NCI-H2029 treated with DMSO at 0.1 percent for 48 hours (cell line): ENCODE measurements around the gene EDEM1.
A peak's percentile ranks its signal among the peaks of the same experiment; 100 is the strongest.
"Not testable (repeated sequence)": the region's sequence is repeated elsewhere in the genome, so short reads cannot be mapped to it uniquely, and the experiment has no call there.

Experiments used
- DNase-seq: peaks from one replicate; lab custom pipeline; 2025; lab: John Stamatoyannopoulos, UW

Gene EDEM1

DNA sequence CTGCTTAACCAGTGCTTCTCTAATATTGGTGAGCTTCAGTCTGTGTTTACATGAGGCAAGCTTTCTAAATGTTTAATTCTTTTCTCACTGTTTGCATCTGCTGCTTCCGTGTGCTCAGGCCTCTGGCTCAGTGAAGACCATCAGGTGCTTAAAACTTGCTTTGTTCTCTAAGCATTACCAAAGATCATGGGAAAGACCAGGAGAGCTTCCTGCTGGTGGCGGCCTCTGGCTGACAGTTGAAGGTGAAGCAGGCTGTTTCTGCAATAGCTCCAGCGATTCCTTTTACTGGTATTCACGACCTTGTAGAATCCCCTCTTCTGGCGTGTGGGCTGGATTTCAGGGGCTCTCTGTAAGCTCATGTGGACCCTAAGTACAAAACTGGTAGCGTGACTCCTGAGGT, 45.1 kb downstream of the EDEM1 start:
- DNase-seq = no peak

DNA sequence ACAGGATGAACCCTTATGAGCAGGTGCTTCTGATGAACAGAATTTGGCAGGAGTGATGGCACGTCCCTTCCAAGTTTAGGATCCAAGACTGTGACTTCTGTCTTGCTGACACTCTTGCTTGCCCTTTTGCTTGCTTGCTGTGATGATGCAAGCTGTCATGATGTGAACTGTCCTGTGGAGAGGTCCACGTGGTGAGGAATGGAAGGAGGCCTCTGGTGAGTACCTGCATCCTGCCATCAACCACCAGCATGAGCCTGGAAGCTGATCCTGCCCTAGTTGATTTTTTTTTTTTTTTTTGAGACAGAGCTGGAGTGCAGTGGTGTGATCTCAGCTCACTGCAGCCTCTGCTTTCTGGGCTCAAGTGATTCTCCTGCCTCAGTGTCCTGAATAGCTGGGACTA, 45.5 kb downstream of the EDEM1 start:
- no peak for DNase-seq

DNA sequence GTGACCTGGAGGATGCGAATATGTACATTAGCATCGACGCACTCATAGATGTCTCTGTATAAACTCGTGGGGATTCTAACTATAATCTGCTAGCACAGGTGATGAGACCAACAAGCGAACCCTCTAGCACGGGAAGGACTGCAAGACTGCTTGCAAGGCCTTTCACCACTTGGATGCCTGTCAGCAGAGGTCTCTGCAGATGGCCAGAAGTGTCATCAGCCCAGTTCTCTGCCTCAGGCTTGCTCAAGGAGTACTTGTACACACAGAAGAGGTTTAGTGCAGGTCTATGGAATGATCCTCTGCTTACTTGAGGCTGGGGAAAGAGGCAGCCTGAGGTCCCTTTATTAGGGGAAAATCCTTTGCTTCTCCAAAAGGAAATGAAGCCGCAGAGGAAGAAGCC, 48.1 kb downstream of the EDEM1 start:
- no peak for DNase-seq

DNA sequence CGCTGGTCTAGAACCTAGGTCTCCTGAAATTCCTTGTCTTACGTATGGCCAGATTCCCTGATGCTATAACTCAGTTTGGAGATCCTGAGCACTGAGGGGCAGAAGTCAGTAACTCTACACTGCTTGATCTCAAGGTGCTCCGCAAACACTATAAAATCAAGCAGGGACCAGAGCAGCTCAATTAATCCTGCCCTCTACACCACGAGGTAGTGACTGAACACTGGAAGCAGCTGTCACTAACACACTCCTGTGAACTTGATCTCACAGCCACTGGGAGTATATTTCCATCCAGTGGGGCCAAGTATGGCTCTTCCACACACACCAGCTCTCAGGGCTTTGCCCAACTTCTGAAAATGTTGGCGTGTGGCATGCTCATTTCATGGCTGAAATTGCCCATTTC, 51.0 kb downstream of the EDEM1 start:
- DNase-seq = no peak

DNA sequence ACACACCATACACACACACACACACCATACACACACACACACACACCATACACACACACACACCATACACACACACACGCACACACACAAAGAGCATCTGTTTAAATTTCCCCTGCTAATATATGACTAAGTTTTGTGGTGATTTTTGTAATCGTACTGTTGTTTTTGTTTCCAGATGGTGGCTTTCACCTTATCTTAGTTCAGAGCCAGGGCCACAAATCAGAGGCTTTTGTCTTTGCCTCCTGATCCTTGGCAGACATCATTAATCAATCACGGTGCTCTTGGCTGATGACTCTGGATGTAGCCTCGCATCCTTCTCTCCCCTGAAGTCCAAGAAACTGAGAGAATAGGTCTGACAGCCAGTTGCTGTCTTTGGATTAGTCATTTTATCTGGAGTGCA, 52.1 kb downstream of the EDEM1 start:
- no peak for DNase-seq

DNA sequence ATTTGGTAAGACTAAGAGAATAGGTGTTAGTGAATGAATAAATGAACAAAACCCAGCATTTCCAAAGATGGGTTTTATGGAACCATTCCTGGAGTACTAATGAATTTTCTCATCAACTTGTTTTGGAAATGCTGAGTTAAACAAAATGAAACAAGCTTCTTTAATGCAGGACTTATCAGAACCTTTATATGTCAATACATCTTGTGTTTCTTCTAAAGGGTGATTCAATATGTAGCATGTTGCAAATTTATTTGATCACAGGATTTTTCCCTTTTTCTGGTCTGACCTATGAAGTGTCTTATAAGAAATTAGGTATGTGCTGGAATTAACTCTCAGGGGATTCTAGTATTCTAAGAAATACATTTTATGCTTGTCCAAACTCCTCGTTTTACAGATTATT, 53.2 kb downstream of the EDEM1 start:
- DNase-seq = no peak

DNA sequence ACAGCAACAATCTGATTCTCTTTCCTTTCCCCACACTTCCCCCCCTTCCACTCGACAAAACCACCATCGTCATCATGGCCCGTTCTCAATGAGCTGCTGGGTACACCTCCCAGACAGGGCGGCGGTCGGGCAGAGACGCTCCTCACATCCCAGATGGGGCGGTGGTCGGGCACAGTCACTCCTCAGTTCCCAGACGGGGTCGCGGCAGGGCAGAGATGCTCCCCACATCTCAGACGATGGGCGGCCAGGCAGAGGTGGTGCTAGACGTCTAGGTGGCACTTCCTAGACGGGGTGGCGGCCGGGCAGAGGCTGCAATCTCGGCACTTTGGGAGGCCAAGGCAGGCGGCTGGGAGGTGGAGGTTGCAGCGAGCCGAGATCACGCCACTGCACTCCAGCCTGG, 55.3 kb downstream of the EDEM1 start:
- DNase-seq = not testable (repeated sequence)

DNA sequence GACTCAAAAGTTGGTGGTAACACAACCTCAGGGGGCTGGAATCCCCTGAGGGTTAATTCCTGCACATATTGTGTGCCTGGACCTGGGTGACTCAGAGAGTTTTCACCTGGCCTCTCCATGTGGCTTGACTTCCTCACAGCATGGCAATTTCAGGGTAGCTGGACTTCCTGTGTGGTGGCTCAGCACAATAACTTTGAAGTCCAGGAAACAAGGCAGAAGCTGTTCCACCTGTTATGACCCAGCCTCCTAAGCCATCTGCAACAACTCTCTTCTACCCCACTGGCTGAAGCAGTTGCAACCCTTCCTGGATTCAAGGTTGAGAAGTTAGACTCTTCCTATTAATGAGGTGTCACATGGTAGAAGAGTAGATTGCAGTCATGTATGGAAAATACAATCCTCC, 58.4 kb downstream of the EDEM1 start:
- DNase-seq = no peak

DNA sequence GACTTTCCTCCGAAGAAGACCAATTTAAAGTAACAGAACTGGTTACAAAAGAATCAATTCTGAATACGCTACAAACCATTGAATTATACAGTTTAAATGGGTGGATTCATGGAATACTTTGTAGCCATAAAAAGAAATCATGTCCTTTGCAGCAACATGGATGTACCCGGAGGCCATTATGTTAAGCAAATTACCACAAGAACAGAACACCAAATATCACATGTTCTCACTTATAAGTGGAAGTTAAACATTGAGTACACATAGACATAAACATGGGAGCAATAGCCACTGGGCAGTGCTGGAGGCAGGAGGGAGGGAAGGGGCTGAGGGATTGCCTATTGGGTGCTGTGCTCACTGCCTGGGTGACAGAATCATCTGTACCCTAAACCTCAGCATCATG, 61.3 kb downstream of the EDEM1 start:
- no peak for DNase-seq

DNA sequence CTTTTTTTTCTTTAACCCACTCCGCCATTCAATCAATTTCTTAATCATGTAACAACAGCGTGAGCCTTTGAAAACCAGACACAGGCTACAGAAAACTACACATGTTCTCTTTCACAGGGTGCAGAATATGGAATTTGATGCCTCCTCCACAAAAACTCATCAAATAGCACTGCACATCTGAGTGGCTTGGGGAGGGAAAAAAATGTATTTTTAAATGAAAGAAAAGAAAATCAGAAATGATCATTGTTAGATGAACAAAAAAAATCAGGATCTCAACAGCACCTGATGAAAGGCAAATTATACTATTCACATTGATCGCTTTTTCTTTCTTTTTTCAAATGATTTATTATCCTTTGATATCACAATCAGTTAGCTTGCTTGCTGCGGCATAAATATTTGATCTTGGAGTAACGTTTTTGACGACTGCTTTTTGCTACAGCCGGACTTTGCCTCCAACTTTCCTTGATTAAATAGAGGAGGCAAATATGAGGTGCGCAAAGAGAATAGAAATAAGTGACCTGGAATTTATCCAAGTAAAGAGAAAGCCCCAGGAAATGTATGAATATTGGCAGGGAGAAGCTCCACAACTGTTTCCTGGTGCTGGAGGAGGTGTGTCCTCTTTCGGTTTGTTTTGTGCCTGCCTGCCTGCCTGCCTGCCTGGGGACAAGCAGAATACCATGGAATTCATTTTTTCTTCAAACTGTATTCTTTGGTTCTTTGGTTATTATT, 63.1 kb downstream of the EDEM1 start:
- DNase-seq = peak; percentile 85

DNA sequence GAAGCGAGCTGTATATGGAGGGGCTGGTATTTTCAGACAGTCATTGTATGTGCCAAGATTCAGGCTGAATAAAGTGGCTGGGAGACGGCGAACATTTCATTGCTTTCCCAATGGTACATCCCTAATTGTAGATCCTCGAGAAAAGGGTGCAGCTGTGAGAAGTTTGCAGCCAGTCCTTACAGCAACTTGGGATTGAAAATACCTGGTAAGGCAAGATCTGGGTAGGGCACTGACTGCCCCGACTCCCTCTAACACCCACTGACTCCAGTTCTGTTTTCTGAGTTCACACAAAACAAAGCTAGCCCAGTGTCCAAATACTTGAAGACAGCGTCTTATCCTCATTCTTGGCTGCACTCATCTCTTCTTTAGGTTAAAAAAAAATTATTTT, 63.7 kb downstream of the EDEM1 start:
- DNase-seq = no peak

DNA sequence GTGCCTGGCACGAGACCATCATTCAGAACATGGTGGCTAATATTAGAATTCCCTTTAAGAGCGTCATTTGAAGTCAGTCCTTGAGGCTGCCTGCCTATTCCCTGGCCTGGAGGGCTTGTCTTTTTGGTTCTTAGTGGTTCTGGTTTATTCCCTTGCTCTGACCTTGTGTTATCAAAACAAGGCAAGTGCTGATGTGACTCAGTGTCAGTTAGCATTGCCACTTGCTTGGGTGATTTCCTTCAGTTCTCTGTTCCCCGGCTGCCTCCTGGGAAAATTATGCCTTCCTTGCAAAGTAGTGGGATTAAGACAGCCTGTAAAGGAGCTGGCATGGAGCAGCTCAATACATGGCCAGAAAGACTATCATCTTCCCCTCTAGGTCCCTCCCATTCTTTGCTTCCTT, 64.6 kb downstream of the EDEM1 start:
- no peak for DNase-seq

DNA sequence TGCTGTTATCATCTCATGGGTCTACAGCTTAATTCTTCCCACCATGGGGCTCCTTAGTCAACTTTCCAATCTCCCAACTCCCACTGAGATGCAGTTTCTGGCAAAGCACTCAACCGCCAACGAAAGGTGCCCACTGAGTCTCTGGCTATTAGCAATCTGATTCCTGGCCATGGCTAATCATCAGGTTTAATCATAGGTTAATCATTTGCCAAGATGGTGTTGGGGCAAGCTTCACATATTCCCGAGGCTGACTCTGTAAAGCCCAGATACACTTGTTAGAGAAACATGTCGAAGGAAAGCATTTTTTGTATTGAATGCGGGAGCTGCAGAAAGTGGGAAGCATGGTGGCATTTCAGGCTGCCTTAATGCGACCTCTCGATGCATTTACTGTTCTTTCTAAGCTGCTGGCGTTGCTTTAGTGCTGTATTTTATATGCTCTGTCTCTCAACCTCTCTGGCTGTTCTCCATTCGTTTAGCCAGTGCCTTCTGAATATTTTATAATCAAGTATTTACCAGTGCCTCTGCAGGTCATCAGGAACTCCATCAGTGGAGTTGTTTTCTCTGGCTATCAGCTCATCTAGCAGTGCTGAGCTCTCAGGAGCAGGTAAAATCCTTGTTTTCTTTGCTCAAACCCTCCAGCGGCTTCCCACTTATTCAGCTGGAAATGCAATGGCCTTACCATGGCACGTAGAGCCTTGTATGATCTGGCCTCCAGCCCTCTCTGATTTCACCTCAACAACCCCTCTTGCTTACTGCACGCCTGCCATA, 67.0 kb downstream of the EDEM1 start:
- DNase-seq = no peak

DNA sequence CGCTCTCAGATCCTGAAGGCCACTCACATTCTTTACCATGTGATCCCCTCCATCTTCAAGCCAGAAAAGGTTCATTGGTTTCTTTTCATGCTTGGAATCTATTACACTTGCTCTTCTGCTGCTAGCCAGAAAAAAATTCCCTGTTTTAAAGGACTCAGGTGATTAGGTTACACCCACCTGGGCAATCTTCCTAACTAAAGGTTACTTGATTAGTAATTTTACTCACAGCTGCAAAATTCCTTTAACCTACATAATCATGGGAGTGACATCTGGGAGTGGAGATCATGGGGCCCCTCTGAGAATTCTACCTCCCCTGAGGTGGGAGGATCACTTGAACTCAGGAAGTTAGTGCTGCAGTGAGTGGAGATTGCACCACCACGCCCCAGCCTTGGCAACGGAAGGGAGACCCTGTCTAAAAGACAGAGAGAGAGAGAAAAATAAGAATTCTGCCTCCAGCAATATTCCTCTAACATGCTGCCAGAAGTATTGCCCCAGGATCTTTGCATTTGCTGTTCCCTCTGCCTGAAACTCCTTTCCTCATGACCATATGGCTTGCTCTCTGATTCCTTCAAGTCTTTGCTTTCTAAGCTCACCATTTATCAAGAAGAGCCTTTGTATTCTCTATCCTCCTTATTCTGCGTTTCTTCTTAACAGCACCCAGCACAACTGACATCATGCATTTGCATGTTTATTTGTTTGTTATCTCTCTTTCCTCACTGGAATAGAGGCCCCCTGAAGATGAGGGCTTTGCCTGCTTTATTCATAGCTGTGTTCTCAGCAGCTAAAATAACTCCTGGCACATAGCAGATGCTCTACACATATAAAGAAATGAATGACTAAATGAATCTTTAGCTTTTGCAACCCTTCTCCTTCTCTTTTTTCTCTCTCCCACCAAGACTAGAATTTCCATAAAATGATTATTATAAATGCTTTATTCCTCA, 68.2 kb downstream of the EDEM1 start:
- no peak for DNase-seq

DNA sequence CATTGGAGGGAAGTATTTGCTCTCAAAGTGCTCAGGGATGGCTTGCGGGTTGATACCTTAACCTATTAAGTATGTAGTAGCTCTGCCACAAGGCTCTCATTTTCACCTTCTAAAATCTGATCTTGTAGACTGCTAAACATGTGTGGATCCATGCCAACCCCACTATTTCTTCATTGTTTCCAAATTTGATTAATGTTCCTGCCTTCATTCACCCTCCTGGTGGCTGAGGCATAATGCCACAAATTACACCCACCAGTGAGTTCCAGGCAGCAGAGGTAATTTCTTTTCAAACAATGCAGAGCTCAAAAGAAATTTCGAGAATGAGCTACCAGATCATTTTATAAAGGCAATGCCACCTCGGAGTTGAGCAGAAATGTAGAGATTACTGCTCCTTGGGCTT, 71.0 kb downstream of the EDEM1 start:
- DNase-seq = no peak

DNA sequence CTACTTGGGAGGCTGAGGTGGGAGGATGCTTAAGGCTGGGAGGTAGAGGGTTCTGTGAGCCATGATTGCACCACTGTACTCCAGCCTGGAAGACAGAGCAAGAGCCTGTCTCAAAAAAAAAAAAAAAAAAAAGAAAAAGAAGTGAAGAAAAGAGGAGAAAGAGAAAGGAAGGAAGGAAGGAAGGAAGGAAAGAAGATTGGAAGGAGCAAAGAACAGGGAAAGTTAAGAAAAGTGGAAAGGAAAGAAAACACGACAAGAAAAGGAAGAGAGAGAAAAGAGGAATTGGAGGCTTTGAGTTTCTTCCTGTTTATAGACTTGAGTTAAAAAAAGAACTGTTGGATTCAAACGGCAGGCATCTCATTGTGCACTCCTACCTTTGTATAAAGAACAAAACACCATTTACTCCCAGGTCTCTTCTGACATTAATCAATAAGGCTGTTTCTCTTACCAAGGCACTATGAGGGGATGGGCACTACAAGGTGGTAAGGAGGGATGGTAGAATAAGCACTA, 73.5 kb downstream of the EDEM1 start:
- no peak for DNase-seq

DNA sequence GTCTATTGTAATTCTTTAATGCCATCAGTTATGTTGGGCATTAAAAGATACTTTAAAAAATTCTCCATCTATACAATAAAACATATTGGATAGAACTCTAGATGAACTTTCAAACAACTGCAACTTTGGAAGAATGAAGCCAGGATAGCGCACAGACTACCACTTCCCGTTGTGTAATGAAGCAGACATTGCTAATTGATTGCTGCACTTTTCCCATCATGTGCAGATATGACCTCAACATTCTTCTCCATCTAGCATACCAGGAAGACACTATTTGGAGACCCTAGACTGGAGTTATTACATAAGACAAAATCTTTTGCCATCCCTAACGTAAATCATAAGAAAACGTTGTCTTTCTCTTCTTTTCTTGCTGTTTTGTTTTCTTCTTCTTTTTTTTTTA, 75.0 kb downstream of the EDEM1 start:
- DNase-seq = no peak

DNA sequence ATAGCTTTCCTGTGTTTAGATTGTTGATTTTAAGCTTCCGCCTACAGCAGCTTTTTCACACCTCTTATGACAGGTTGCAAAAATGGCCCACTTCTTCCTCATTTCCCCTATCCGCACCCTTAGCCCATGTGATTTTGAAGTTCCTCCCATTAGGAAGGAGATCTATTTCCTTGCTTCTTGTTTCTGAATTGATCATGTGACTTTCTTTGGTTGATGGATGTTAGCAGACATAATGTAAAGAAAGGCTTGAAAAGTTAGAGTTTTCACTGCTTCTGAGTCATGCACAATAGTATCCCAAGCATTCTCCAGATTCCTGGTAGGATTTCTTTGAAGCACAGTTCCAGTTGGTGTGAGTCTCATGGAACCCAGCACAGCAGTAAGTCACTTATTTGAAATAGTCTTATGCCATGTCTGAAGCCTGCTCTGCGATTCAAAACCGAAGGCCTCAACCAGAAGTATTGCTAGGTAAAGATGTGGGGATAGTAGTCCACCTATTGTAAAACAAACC, 76.6 kb downstream of the EDEM1 start:
- no peak for DNase-seq

DNA sequence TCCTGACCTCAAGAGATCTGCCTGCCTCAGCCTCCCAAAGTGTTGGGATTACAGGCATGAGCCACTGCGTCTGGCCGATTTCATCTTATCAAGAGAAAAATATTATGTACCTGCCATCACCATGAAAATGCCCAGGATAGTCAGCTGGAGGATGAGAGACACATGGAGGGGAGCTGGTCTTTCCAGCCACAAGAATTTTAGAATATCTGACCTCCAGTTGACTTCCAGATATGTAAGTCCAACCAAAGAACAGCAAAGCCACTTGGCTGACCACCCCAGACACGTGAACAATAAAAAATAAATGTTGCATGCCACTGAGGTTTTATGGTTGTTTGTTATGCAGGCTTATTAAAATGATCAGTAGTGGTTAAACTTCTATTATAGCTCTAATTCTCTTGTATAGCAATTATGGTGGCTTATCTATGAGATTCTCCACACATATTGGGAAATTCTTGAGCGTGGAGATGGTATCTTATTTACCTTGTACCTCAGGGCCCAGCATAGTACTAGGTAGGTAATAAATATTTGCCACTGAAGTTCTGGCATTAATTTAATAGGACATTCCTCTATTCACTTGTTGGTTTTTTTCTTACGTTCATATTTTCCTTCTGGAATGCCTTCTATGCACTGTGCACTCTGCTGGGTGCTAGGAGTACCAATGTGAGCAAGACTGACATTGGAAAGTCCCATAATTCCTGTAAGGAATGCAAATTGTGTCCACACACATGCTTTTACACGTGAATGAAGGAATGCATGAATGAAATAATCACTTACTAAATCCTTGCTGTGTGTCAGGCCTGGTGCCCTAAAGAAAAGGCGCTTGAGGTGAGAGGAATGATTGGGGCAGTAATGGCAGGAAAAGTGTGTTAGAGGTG, 77.6 kb downstream of the EDEM1 start:
- no peak for DNase-seq

DNA sequence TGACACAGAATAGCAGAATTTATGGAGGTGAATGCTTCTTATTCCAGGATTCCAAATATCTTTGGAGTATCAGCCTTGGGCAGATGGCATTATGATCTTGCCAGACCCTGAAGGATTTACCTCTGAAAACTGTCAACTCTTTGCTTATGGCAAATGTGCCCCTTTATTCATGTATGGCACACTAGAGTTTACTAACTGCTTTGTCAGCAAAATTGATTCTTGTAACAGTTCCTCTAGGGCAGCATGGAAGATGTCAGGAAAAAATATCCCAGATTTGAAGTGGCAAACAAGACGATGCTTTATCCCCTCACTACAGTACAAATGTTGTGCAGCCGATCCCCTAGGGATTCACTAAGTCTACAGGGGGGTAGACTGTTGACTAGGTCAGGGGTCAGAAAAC, 79.7 kb downstream of the EDEM1 start:
- DNase-seq = no peak

DNA sequence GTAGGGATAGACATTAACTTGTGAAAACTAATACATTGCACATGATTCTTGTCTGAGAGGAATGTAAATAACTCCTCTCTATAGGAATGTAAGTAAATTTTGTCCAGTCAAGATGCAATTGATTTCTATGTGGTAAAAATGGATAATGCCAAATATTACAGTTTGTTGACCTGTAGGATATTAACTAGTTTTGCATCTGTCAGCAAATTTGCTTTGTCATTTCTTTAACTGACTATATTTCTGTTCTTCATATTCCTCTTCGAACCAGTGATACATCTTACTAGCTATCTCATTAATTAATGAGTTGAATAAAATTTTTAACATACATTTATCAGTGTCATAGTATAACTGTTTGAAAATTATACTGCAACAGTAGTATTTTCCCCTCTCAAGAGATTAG, 80.4 kb downstream of the EDEM1 start:
- no peak for DNase-seq
